Breast epithelium (tissue), 4 donors: Measurements from ENCODE around the gene SPIN2A. TPM values are rescaled to one million over a fixed set of nuclear protein-coding genes. Genes with fewer than 3 reads are reported as not detected.
A peak's percentile ranks its signal among the peaks of the same experiment; 100 is the strongest.
"Not testable (repeated sequence)": the region's sequence is repeated elsewhere in the genome, so short reads cannot be mapped to it uniquely, and the experiment has no call there.

Source experiments
- DNase-seq, 2 donors: peaks; one replicate each; pipeline ENCODE4 v3.0.0-alpha.2; 2019; ENCODE audit warnings: low spot score in 2 of 2
- H3K27ac ChIP-seq, 2 donors: fragments of 200-600 bp; sonication (generic) in 1 of 2; one replicate each; pipeline ENCODE4 v1.5.1; 2016 to 2019; ENCODE audit warnings: mild to moderate bottlenecking in 1 of 2
- H3K27me3 ChIP-seq, 2 donors: fragments of 200-600 bp; sonication (generic) in 1 of 2; one replicate each; pipeline versions ENCODE4 v1.5.1 to v1.6.0; 2017 to 2019; ENCODE audit warnings: control low read depth in 1 of 2, mild to moderate bottlenecking in 1 of 2
- H3K36me3 ChIP-seq: fragments of 200-600 bp; one replicate; pipeline ENCODE4 v1.5.1; 2019
- H3K4me1 ChIP-seq, 2 donors: fragments of 200-600 bp; sonication (generic); one replicate each; pipeline ENCODE4 v1.5.1; 2016 to 2019; ENCODE audit warnings: control low read depth in 1 of 2
- H3K4me3 ChIP-seq, 3 donors: fragments of 200-600 bp; sonication (generic); 1 replicate in 2 of 3; 2 replicates in 1 of 3; pipeline ENCODE4 v1.5.1; 2016 to 2019; ENCODE audit warnings: mild to moderate bottlenecking in 3 of 3, moderate library complexity in 2 of 3
- H3K9me3 ChIP-seq, 2 donors: fragments of 200-600 bp; sonication (generic) in 1 of 2; one replicate each; pipeline ENCODE4 v1.5.1; 2016 to 2019; ENCODE audit warnings: control low read depth in 1 of 2
- CTCF ChIP-seq, 3 donors: fragments of 450-650 bp; IDR thresholded peaks; one replicate each; pipeline ENCODE4 v1.5.1; 2016 to 2017; ENCODE audit warnings: antibody characterized with exemption in 3 of 3, mild to moderate bottlenecking in 3 of 3, moderate library complexity in 3 of 3
- POLR2A ChIP-seq: fragments of 450-650 bp; IDR thresholded peaks from one replicate; pipeline ENCODE4 v1.6.1; 2016; ENCODE audit warnings: antibody characterized with exemption, mild to moderate bottlenecking, moderate library complexity
- POLR2AphosphoS5 ChIP-seq, 3 donors: sonication (generic); formaldehyde crosslinking; IDR thresholded peaks; one replicate each; pipeline ENCODE4 v1.6.1; 2017; ENCODE audit warnings: antibody characterized with exemption in 3 of 3
- intact Hi-C: fragments of 100-400 bp; cut with DNase I; formaldehyde crosslinking; loops from one replicate; pipeline ENCODE4 v1.15.1; 2023; ENCODE audit warnings: low total_unique reads
- total RNA-seq, 3 donors: library from RNA; depleted of rRNA; stranded (reverse); fragments of >200 nt; gene quantifications; one replicate each; pipeline ENCODE4 v1.1.0, GENCODE V29; 2016

SPIN2A gene
- total RNA-seq, 3 donors from 2014 or later = 0.32 to 1.3 (median 0.73) TPM

GRCh38 chrX:57155171-57155570 is 18.0 kb upstream of the SPIN2A start:
- no peak for TF ChIP-seq POLR2AphosphoS5 (IDR thresholded peaks at IDR 0.05)
- TF ChIP-seq CTCF (IDR thresholded peaks at IDR 0.05) = no peak
- TF ChIP-seq POLR2A = no peak
- no peaks in the 10 kb centered on the region for H3K36me3 ChIP-seq
- H3K27me3 ChIP-seq = peaks cover 0 to 12% of the 10 kb centered on the region in 2 donors
- H3K4me3 ChIP-seq = no peak overlapping the region
- H3K27ac ChIP-seq = no peak overlapping the region
- peaks cover 5 to 16% of the 10 kb centered on the region in 2 donors for H3K9me3 ChIP-seq
- H3K4me1 ChIP-seq = no peaks in the 10 kb centered on the region
- no peak for DNase-seq
- intact Hi-C loops = no loop called here

GRCh38 chrX:57152222-57152621 is 15.0 kb upstream of the SPIN2A start:
- intact Hi-C loops, DNase-seq, H3K36me3 ChIP-seq, H3K27ac ChIP-seq, H3K4me3 ChIP-seq, H3K4me1 ChIP-seq: not testable (repeated sequence)
- Histone ChIP-seq H3K9me3 (peaks cover 0 to 16% of the 10 kb centered on the region in 2 donors), H3K27me3 (peaks cover 0 to 12% of the 10 kb centered on the region in 2 donors)

- no peaks in the 10 kb centered on the region for H3K36me3 ChIP-seq
- intact Hi-C loops = no loop called here
- DNase-seq = no peak
- H3K4me3 ChIP-seq = no peak overlapping the region
- TF ChIP-seq POLR2A (no peak), POLR2AphosphoS5 (IDR thresholded peaks at IDR 0.05) (no peak), CTCF (IDR thresholded peaks at IDR 0.05) (no peak)
- H3K4me1 ChIP-seq = no peaks in the 10 kb centered on the region
- no peaks in the 10 kb centered on the region for H3K9me3 ChIP-seq
- H3K27me3 ChIP-seq = no peaks in the 10 kb centered on the region
- H3K27ac ChIP-seq = no peak overlapping the region
Observed at GRCh38 chrX:57138674-57139073, 1.5 kb upstream of the SPIN2A start.

GRCh38 chrX:57137501-57137900 is 304 bp upstream of the SPIN2A start:
- DNase-seq = no peak
- Histone ChIP-seq H3K4me1 (no peaks in the 10 kb centered on the region), H3K27me3 (no peaks in the 10 kb centered on the region), H3K36me3 (no peaks in the 10 kb centered on the region), H3K27ac (peak overlapping the region in 1 of 2 donors; percentile 63), H3K4me3 (peak overlapping the region; percentile 21 to 62 (median 39)), H3K9me3 (no peaks in the 10 kb centered on the region)
- no peak for TF ChIP-seq POLR2AphosphoS5 (IDR thresholded peaks at IDR 0.05)
- no peak for TF ChIP-seq POLR2A
- no peak for TF ChIP-seq CTCF (IDR thresholded peaks at IDR 0.05)
- intact Hi-C loops = no loop called here

- H3K27me3 ChIP-seq, intact Hi-C loops, H3K36me3 ChIP-seq, DNase-seq, H3K4me1 ChIP-seq, H3K9me3 ChIP-seq: not testable (repeated sequence)
- Histone ChIP-seq H3K27ac (peak overlapping the region in 1 of 2 donors; percentile 63), H3K4me3 (peak overlapping the region in 2 of 3 donors; percentile 39 to 62)
Observed at GRCh38 chrX:57136589-57136988, 608 bp downstream of the SPIN2A start.

GRCh38 chrX:57135287-57135686 is 1.9 kb downstream of the SPIN2A start:
- no peak for DNase-seq

More at GRCh38 chrX:57135287-57135686, 1.9 kb downstream of the SPIN2A start:
- H3K4me3 ChIP-seq = no peak overlapping the region
- intact Hi-C loops = no loop called here
- no peaks in the 10 kb centered on the region for H3K27me3 ChIP-seq
- no peak for TF ChIP-seq POLR2A
- TF ChIP-seq CTCF (IDR thresholded peaks at IDR 0.05) = no peak
- no peak for TF ChIP-seq POLR2AphosphoS5 (IDR thresholded peaks at IDR 0.05)
- H3K36me3 ChIP-seq = no peaks in the 10 kb centered on the region
- no peak overlapping the region for H3K27ac ChIP-seq
- no peaks in the 10 kb centered on the region for H3K4me1 ChIP-seq
- H3K9me3 ChIP-seq = no peaks in the 10 kb centered on the region
